ENCODE measurements around the gene DGKD. TPM values are rescaled to one million over a fixed set of nuclear protein-coding genes. Genes with fewer than 3 reads are reported as not detected.

Gene DGKD
- total RNA-seq, 1 experiment from 2014 or later: 52.0 TPM

- DNase-seq (ENCODE audit: low read depth, low spot score) (no peak), ATAC-seq (no peak)
- POLR2A ChIA-PET: no interaction called here
- RAD21 ChIA-PET (ENCODE audit: low non-redundant PET in 1 of 2, low total read pairs in 2 of 2, uncharacterized antibody in 2 of 2, unreplicated experiment in 2 of 2): no interaction called here
- Histone ChIP-seq H2AFZ (ENCODE audit: low read depth, low read length, poor library complexity, severe bottlenecking) (no peak overlapping the region), H4K20me1 (ENCODE audit: insufficient read depth) (peaks cover 7% of the 10 kb centered on the region; the same call in 1 of the 2 replicates), H3K27ac (ENCODE audit: low read depth, low read length) (no peak overlapping the region), H3K4me3 (replicated peaks in 1 of 2; ENCODE audit: low read depth in 1 of 2, low read length in 2 of 2) (no peak overlapping the region), H3K36me3 (ENCODE audit: control insufficient read depth in 1 of 2, insufficient read depth in 2 of 2, low read length in 2 of 2) (peaks cover 0 to 10% of the 10 kb centered on the region in 2 experiments; a peak in 2 of 4 replicates), H3K9me3 (ENCODE audit: control insufficient read depth in 1 of 2, insufficient read depth in 1 of 2, low read depth in 1 of 2, low read length in 2 of 2) (peaks cover 0 to 18% of the 10 kb centered on the region in 2 experiments; a peak in 1 of 4 replicates), H3K4me2 (ENCODE audit: low read length) (no peak overlapping the region), H3K9ac (ENCODE audit: low read length) (no peak overlapping the region), H3K9me2 (ENCODE audit: insufficient read depth) (no peaks in the 10 kb centered on the region), H3K79me2 (ENCODE audit: insufficient read depth, low read length) (peaks cover 43% of the 10 kb centered on the region), H3K4me1 (ENCODE audit: control insufficient read depth in 1 of 2, insufficient read depth in 2 of 2, low read length in 2 of 2) (peaks cover 30 to 34% of the 10 kb centered on the region in 2 experiments), H3K27me3 (ENCODE audit: insufficient read depth, low read length) (no peaks in the 10 kb centered on the region)
- BruUV-seq (replicated peaks): no TSS peak
- no peak for TF ChIP-seq SIN3A (IDR thresholded peaks at IDR 0.05; ENCODE audit: low read depth)
- TF ChIP-seq, protein P1, sequence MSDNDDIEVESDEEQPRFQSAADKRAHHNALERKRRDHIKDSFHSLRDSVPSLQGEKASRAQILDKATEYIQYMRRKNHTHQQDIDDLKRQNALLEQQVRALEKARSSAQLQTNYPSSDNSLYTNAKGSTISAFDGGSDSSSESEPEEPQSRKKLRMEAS (IDR thresholded peaks at IDR 0.05): no peak
- no peak for TF ChIP-seq EZH2phosphoT487 (IDR thresholded peaks at IDR 0.05; ENCODE audit: borderline replicate concordance)
- no peak for TF ChIP-seq JUND (IDR thresholded peaks at IDR 0.05)
- TF ChIP-seq, protein P2, sequence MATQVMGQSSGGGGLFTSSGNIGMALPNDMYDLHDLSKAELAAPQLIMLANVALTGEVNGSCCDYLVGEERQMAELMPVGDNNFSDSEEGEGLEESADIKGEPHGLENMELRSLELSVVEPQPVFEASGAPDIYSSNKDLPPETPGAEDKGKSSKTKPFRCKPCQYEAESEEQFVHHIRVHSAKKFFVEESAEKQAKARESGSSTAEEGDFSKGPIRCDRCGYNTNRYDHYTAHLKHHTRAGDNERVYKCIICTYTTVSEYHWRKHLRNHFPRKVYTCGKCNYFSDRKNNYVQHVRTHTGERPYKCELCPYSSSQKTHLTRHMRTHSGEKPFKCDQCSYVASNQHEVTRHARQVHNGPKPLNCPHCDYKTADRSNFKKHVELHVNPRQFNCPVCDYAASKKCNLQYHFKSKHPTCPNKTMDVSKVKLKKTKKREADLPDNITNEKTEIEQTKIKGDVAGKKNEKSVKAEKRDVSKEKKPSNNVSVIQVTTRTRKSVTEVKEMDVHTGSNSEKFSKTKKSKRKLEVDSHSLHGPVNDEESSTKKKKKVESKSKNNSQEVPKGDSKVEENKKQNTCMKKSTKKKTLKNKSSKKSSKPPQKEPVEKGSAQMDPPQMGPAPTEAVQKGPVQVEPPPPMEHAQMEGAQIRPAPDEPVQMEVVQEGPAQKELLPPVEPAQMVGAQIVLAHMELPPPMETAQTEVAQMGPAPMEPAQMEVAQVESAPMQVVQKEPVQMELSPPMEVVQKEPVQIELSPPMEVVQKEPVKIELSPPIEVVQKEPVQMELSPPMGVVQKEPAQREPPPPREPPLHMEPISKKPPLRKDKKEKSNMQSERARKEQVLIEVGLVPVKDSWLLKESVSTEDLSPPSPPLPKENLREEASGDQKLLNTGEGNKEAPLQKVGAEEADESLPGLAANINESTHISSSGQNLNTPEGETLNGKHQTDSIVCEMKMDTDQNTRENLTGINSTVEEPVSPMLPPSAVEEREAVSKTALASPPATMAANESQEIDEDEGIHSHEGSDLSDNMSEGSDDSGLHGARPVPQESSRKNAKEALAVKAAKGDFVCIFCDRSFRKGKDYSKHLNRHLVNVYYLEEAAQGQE (IDR thresholded peaks at IDR 0.05; ENCODE audit: low read depth): no peak
- TF ChIP-seq TCF7L2 (IDR thresholded peaks at IDR 0.05; ENCODE audit: borderline replicate concordance, extremely low read depth, insufficient read depth, insufficient read length): no peak
- no peak for TF ChIP-seq FOSL1 (IDR thresholded peaks at IDR 0.05; ENCODE audit: low read depth)
- TF ChIP-seq EGR1 (IDR thresholded peaks at IDR 0.05; ENCODE audit: low read depth): no peak
- TF ChIP-seq YY1 (IDR thresholded peaks at IDR 0.05; ENCODE audit: extremely low read depth, insufficient replicate concordance, low read depth, low read length): no peak
- TF ChIP-seq CTCF (IDR thresholded peaks at IDR 0.05 in 2 of 3, conservative IDR thresholded peaks at IDR 0.05 in 1 of 3; ENCODE audit: borderline replicate concordance in 1 of 3, insufficient read depth in 1 of 3, low read depth in 2 of 3, low read length in 2 of 3): no peak
- no peak for TF ChIP-seq ZBTB33 (IDR thresholded peaks at IDR 0.05; ENCODE audit: extremely low read depth, insufficient replicate concordance, low read length)
- no peak for TF ChIP-seq POLR2A (IDR thresholded peaks at IDR 0.05; ENCODE audit: borderline replicate concordance, extremely low read depth, insufficient read depth, insufficient read length)
- no peak for TF ChIP-seq POLR2AphosphoS5 (IDR thresholded peaks at IDR 0.05; ENCODE audit: low read depth, low read length)
- no peak for TF ChIP-seq RAD21 (IDR thresholded peaks at IDR 0.05; ENCODE audit: low read depth)
- TF ChIP-seq CEBPB (IDR thresholded peaks at IDR 0.05; ENCODE audit: low read depth): no peak
- TF ChIP-seq ELF1 (IDR thresholded peaks at IDR 0.05; ENCODE audit: borderline replicate concordance, low read depth): no peak
- no peak for TF ChIP-seq SRF (IDR thresholded peaks at IDR 0.05; ENCODE audit: low read depth)
- TF ChIP-seq CBX3 (IDR thresholded peaks at IDR 0.05; ENCODE audit: low read depth): no peak
- no peak for TF ChIP-seq ZNF274 (IDR thresholded peaks at IDR 0.05; ENCODE audit: low read depth, low read length)
- TF ChIP-seq ATF3 (IDR thresholded peaks at IDR 0.05): no peak
- intact Hi-C loops (cut with micrococcal nuclease): no loop called here
- CTCF ChIA-PET: no interaction called here
These were observed 56.0 kb downstream of the DGKD start for GRCh38 chr2:233410196-233410760.
